ENCODE measurements around the gene PEPD.

- no peak for TF ChIP-seq CTCF (IDR thresholded peaks at IDR 0.05)
- TF ChIP-seq EP300 (IDR thresholded peaks at IDR 0.05) = no peak
- no peak for TF ChIP-seq POLR2A (IDR thresholded peaks at IDR 0.05)
Measured at GRCh38 chr19:33471111-33471996, 50.2 kb downstream of the PEPD start.

Data from tibial nerve (tissue), 4 donors.